ENCODE results near the gene CLPSL1. TPM values are rescaled to one million over a fixed set of nuclear protein-coding genes. Genes with fewer than 3 reads are reported as not detected.

The CLPSL1 gene
- total RNA-seq, 4 donors from 2014 or later, result not detected

DNA sequence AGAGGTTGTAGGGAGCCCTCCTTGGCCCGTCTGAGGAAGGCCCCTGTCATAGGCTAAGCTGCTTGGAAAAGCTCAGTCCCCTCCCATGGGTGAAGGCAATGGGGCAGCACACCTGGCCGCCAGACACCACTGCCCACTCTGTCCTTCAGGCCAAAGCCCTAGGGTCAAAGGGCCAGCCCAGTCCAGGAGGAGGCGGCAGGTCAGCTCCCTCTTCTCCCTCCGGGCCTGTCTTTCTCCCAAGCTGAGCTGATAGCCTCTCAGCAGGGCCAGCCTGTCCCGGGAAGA is 9.5 kb upstream of the CLPSL1 start:
- H3K4me1 ChIP-seq, result peaks cover 0 to 3% (median under 1%) of the 10 kb centered on the region in 3 donors
- no peak overlapping the region for H3K4me3 ChIP-seq
- WGBS, 2 donors (ENCODE audit: low coverage in 1 of 2), result no CpG with 5 or more reads among the region's 5 CpGs
- no peaks in the 10 kb centered on the region for H3K36me3 ChIP-seq
- no peaks in the 10 kb centered on the region for H3K9me3 ChIP-seq
- no peak for ATAC-seq
- TF ChIP-seq EP300 (IDR thresholded peaks at IDR 0.05), result no peak
- no peak for TF ChIP-seq POLR2AphosphoS5 (IDR thresholded peaks at IDR 0.05)
- TF ChIP-seq, protein P1, sequence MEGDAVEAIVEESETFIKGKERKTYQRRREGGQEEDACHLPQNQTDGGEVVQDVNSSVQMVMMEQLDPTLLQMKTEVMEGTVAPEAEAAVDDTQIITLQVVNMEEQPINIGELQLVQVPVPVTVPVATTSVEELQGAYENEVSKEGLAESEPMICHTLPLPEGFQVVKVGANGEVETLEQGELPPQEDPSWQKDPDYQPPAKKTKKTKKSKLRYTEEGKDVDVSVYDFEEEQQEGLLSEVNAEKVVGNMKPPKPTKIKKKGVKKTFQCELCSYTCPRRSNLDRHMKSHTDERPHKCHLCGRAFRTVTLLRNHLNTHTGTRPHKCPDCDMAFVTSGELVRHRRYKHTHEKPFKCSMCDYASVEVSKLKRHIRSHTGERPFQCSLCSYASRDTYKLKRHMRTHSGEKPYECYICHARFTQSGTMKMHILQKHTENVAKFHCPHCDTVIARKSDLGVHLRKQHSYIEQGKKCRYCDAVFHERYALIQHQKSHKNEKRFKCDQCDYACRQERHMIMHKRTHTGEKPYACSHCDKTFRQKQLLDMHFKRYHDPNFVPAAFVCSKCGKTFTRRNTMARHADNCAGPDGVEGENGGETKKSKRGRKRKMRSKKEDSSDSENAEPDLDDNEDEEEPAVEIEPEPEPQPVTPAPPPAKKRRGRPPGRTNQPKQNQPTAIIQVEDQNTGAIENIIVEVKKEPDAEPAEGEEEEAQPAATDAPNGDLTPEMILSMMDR (IDR thresholded peaks at IDR 0.05), result no peak
- no peak for TF ChIP-seq POLR2A (IDR thresholded peaks at IDR 0.05)
- H3K27me3 ChIP-seq, result peaks cover 60% of the 10 kb centered on the region
- no peak overlapping the region for H3K27ac ChIP-seq

- TF ChIP-seq, protein P1 (IDR thresholded peaks at IDR 0.05), result no peak
- TF ChIP-seq POLR2A (IDR thresholded peaks at IDR 0.05) (no peak), EP300 (IDR thresholded peaks at IDR 0.05) (no peak), POLR2AphosphoS5 (IDR thresholded peaks at IDR 0.05) (no peak)
- Histone ChIP-seq H3K27ac (no peak overlapping the region), H3K9me3 (no peaks in the 10 kb centered on the region), H3K4me1 (peaks cover 0 to 9% (median 5%) of the 10 kb centered on the region in 3 donors), H3K27me3 (peaks cover 84% of the 10 kb centered on the region), H3K36me3 (no peaks in the 10 kb centered on the region), H3K4me3 (no peak overlapping the region)
- ATAC-seq, result no peak
- WGBS, 2 donors (ENCODE audit: low coverage in 1 of 2), result 0 to 75% methylated on average over 2 to 5 of the region's 11 CpGs
These were observed 6.6 kb upstream of the CLPSL1 start for GRCh38 chr6:35774116-35774794.

DNA sequence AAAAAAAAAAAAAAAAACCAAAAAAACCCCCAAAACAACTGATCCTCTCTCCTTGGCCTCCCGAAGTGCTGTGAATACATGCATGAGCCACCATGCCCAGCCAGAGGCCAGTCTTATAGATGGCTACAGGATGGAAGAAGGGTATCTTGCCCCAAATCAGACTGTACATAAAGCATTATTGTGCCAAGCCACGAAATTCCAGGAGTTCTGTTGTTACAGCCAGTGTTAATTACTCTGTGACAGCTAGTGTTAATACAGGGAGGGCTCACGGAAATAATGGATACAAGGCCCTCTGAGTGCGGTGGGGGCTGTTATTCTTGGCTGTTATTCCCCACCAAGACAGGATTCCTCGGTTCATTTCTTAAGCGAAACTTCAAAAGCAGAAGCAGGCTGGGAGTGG is 5.8 kb upstream of the CLPSL1 start:
- Histone ChIP-seq H3K27ac (no peak overlapping the region), H3K27me3 (peaks cover 92% of the 10 kb centered on the region), H3K36me3 (no peaks in the 10 kb centered on the region), H3K4me1 (peaks cover 0 to 9% (median 5%) of the 10 kb centered on the region in 3 donors), H3K9me3 (no peaks in the 10 kb centered on the region), H3K4me3 (no peak overlapping the region)
- TF ChIP-seq POLR2AphosphoS5 (IDR thresholded peaks at IDR 0.05), result no peak
- TF ChIP-seq, protein P1 (IDR thresholded peaks at IDR 0.05), result no peak
- TF ChIP-seq POLR2A (IDR thresholded peaks at IDR 0.05), result no peak
- no peak for TF ChIP-seq EP300 (IDR thresholded peaks at IDR 0.05)
- ATAC-seq, result no peak
- WGBS, 2 donors (ENCODE audit: low coverage in 1 of 2), result 63 to 69% methylated on average over 3 to 6 of the region's 6 CpGs

DNA sequence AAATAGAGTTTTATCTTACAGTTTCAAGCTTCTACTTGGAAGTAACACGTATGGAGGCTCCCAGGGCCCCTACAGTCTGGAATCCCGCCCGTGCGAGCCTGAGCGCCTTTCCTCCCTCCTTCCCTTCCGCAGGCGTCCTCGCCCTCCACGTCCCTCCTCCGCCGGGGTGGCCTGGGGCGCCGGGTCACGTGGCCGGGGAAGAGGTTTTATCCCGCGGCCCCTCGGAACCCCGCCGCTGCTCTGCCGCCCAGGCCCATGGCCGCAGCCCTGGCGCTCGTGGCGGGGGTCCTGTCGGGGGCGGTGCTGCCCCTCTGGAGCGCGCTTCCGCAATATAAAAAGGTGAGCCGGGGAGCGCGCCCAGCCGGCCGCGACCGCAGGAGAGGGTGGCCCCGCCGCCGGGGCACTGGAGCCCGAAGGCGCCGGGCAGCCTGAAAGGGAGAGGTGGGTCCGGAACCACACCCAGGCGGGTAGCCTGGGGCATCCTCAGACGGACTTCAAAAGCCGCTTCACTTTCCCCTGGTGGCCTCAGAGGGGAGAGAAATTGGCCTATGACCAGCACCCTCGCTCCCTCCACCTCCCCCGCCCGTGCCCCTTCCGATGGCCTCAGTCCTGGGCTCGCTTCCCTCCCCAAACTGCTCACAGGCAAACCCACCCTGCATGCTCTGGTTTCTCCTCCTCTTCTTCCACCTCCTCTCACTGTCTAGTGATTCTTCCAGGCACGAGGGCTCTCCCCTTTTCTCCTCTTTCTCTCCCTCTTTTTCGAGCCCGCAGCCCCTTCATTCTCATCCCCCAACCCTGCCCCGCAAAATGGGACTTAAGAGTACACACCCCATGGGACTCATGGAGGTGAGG is 4.2 kb upstream of the CLPSL1 start, which contains the start of gene CLPSL2:
TSS of gene CLPSL2 (plus strand) at position 235 of the 852 bp plus-strand sequence. CDS start at position 256, 21 bp downstream.
- H3K27me3 ChIP-seq, result peaks cover 82% of the 10 kb centered on the region
- 3 to 14% methylated on average over 8 to 10 of the region's 56 CpGs for WGBS, 2 donors (ENCODE audit: low coverage in 1 of 2)
- TF ChIP-seq EP300 (IDR thresholded peaks at IDR 0.05) (no peak), POLR2A (IDR thresholded peaks at IDR 0.05) (no peak), POLR2AphosphoS5 (IDR thresholded peaks at IDR 0.05) (no peak)
- TF ChIP-seq, protein P1 (IDR thresholded peaks at IDR 0.05), result no peak

More for the DNA sequence above, 4.2 kb upstream of the CLPSL1 start, which contains the start of gene CLPSL2:
- H3K9me3 ChIP-seq, result no peaks in the 10 kb centered on the region
- peak within 1 kb of the TSS in 1 of 2 donors; percentile 47 for H3K4me3 ChIP-seq
- H3K36me3 ChIP-seq, result no peaks in the 10 kb centered on the region
- H3K4me1 ChIP-seq, result peaks cover 0 to 9% (median 5%) of the 10 kb centered on the region in 3 donors
- ATAC-seq, result no peak
- H3K27ac ChIP-seq, result no peak within 1 kb of the TSS

All from gastroesophageal sphincter (tissue), 4 donors.